HepG2 (cell line): Measurements from ENCODE around the gene ADSL. TPM values are rescaled to one million over a fixed set of nuclear protein-coding genes. Genes with fewer than 3 reads are reported as not detected.
A peak's percentile ranks its signal among the peaks of the same experiment; 100 is the strongest.

Source experiments
- ATAC-seq: fragments of 200-7000 bp; cut with Tn5 transposase; 3 replicates; pipeline ENCODE4 v1.9.1; 2020; ENCODE audit warnings: mild to moderate bottlenecking, moderate library complexity
- BruUV-seq: library from RNA; stranded (reverse); fragments of 400-500 nt; replicated peaks from 2 replicates; lab custom pipeline; 2021; lab: Mats Ljungman, UMichigan
- CTCF ChIA-PET: fragments of 300-600 bp; formaldehyde crosslinking; extraction: SDS; loops from one replicate; lab custom pipeline; 2021; ENCODE audit warnings: low total read pairs, inconsistent platforms, low intra/inter-chr PET ratio; lab: Yijun Ruan, JAX
- POLR2A ChIA-PET: fragments of 350-600 bp; sonication (Branson Sonifier 250); formaldehyde crosslinking; loops from one replicate; lab custom pipeline; 2020; ENCODE audit warnings: antibody characterized with exemption, inconsistent platforms; lab: Yijun Ruan, JAX
- DNase-seq: peaks from one replicate; pipeline ENCODE4 v3.0.0-alpha.2; 2015; ENCODE audit warnings: low spot score
- FAIRE-seq: peaks from 3 replicates; lab custom pipeline; 2011; peaks lifted over from hg19 to GRCh38; lab: Jason Lieb, UNC
- H2AFZ ChIP-seq: one replicate; pipeline ENCODE4 v1.6.1; 2011; ENCODE audit warnings: low read length, inconsistent platforms
- H3K27ac ChIP-seq: fragments of 300-600 bp; 3 replicates; pipeline ENCODE4 v1.8.0; 2011; ENCODE audit warnings: mixed run types, mild to moderate bottlenecking, mixed read lengths, low read length, inconsistent platforms; ENCODE audit not compliant: insufficient read depth; ENCODE audit errors: extremely low read length
- H3K27me3 ChIP-seq, 2 experiments: fragments of 200-600 bp in 1 of 2; 2 replicates in 1 of 2; 3 replicates in 1 of 2; pipeline versions ENCODE4 v1.6.0 to v1.8.0; 2011; ENCODE audit warnings: low read length in 2 of 2, mild to moderate bottlenecking in 2 of 2, moderate library complexity in 2 of 2, inconsistent platforms in 1 of 2; ENCODE audit not compliant: insufficient read depth in 2 of 2, control insufficient read depth in 1 of 2
- H3K36me3 ChIP-seq, 2 experiments: fragments of 200-600 bp in 1 of 2; replicated peaks in 1 of 2; 2 replicates in 1 of 2; 3 replicates in 1 of 2; pipeline versions ENCODE4 v1.5.1 to v1.8.0; 2011; ENCODE audit warnings: low read length in 2 of 2, inconsistent platforms in 1 of 2; ENCODE audit not compliant: insufficient read depth in 2 of 2, control insufficient read depth in 1 of 2
- H3K4me1 ChIP-seq: 2 replicates; pipeline ENCODE4 v1.5.1; 2012; ENCODE audit warnings: low read length, inconsistent platforms; ENCODE audit not compliant: insufficient read depth
- H3K4me2 ChIP-seq: 2 replicates; pipeline ENCODE4 v1.6.0; 2011; ENCODE audit warnings: low read depth, low read length, inconsistent platforms
- H3K4me3 ChIP-seq, 3 experiments: fragments of 200-600 bp in 1 of 3; sonication (generic), shearing (Covaris generic) in 1 of 3; replicated peaks in 1 of 3; 2 replicates each; pipeline ENCODE4 v1.5.1; 2011 to 2016; ENCODE audit warnings: low read length in 3 of 3, inconsistent platforms in 2 of 3, low read depth in 2 of 3, mild to moderate bottlenecking in 2 of 3, control low read depth in 1 of 3, mixed read lengths in 1 of 3; ENCODE audit not compliant: insufficient read depth in 1 of 3
- H3K79me2 ChIP-seq: one replicate; pipeline ENCODE4 v1.6.1; 2011; ENCODE audit warnings: low read length, inconsistent platforms; ENCODE audit not compliant: insufficient read depth
- H3K9ac ChIP-seq: 2 replicates; pipeline ENCODE4 v1.6.0; 2011; ENCODE audit warnings: mild to moderate bottlenecking, low read depth, low read length, inconsistent platforms; ENCODE audit not compliant: insufficient read depth
- H3K9me3 ChIP-seq: 2 replicates; pipeline ENCODE4 v1.5.1; 2012; ENCODE audit warnings: mild to moderate bottlenecking, low read length
- H4K20me1 ChIP-seq: 2 replicates; pipeline ENCODE4 v1.6.0; 2011; ENCODE audit warnings: inconsistent platforms, mild to moderate bottlenecking, low read length, moderate library complexity; ENCODE audit not compliant: insufficient read depth
- DR1 ChIP-seq: sonication (generic); formaldehyde crosslinking; IDR thresholded peaks from 2 replicates; pipeline ENCODE4 v1.8.0; 2021; ENCODE audit warnings: mild to moderate bottlenecking, missing genetic modification reagents, inconsistent platforms
- HMGA1 ChIP-seq: sonication (generic); formaldehyde crosslinking; conservative IDR thresholded peaks from 2 replicates; pipeline ENCODE4 v1.4.0; 2020; ENCODE audit warnings: missing genetic modification reagents
- NFYB ChIP-seq: sonication (generic); formaldehyde crosslinking; IDR thresholded peaks from 2 replicates; pipeline ENCODE4 v1.4.0; 2020; ENCODE audit warnings: missing genetic modification reagents
- PHF5A ChIP-seq: IDR thresholded peaks from one replicate; pipeline ENCODE4 v1.6.1; 2018; ENCODE audit warnings: low read depth, missing genetic modification reagents; ENCODE audit not compliant: unreplicated experiment
- RFX3 ChIP-seq: IDR thresholded peaks from 2 replicates; pipeline ENCODE4 v1.6.1; 2016; ENCODE audit warnings: missing biosample characterization, missing genetic modification reagents
- SALL2 ChIP-seq: sonication (generic); formaldehyde crosslinking; IDR thresholded peaks from 2 replicates; pipeline ENCODE4 v1.8.1; 2023; ENCODE audit warnings: mild to moderate bottlenecking, missing genetic modification reagents, inconsistent platforms
- ZNF770 ChIP-seq: sonication (generic); formaldehyde crosslinking; IDR thresholded peaks from 2 replicates; pipeline ENCODE4 v1.5.0; 2020; ENCODE audit warnings: mild to moderate bottlenecking, missing genetic modification reagents
- ZNF839 ChIP-seq: sonication (generic); formaldehyde crosslinking; IDR thresholded peaks from 2 replicates; pipeline ENCODE4 v1.4.0; 2020; ENCODE audit warnings: missing genetic modification reagents, mild to moderate bottlenecking, borderline replicate concordance
- WGBS: methylation state at CpG from one replicate; pipeline ENCODE4 v1.1.6; 2017; ENCODE audit warnings: low lambda C conversion rate; 5-methylcytosine and 5-hydroxymethylcytosine counted together
- in situ Hi-C: cut with HindIII; loops from 2 replicates; pipeline ENCODE4 v1.10.0; 2017; ENCODE audit warnings: low pct_unique_long_range_greater_than_20kb; ENCODE audit not compliant: extremely low pct_ligation_motif_present
- intact Hi-C: fragments of 100-400 bp; cut with micrococcal nuclease; formaldehyde crosslinking; loops from one replicate; pipeline ENCODE4 v1.10.0; 2022; ENCODE audit not compliant: unreplicated experiment
- polyA plus RNA-seq, 8 experiments: library from polyadenylated mRNA; depleted of rRNA in 3 of 8; stranded (reverse) in 7 of 8; unstranded in 1 of 8; fragments of >200 nt; fragmentation: Illumina TruSeq in 4 of 8; extraction: Trizol in 4 of 8; gene quantifications; 2 replicates each; pipeline versions ENCODE4 v1.2.1 to v1.2.3, GENCODE V29; 2011 to 2016; ENCODE audit warnings: low read depth in 4 of 8, missing spikeins in 1 of 8, mixed read lengths in 1 of 8; ENCODE audit not compliant: insufficient read depth in 1 of 8
- total RNA-seq, 5 experiments: library from RNA; depleted of rRNA; stranded (reverse); fragments of >200 nt; fragmentation: Illumina TruSeq; extraction: Trizol; gene quantifications; 2 replicates each; pipeline ENCODE4 v1.2.3, GENCODE V29; 2016; ENCODE audit warnings: low read depth in 1 of 5

Gene ADSL
- total and polyA plus RNA-seq, 2 of the 13 experiments (the other 11 are each of a cell fraction or from before 2014, with no cell fraction given) = 123 to 174 TPM

- in situ Hi-C loops (no loop called here), intact Hi-C loops (no loop called here)
- Histone ChIP-seq H3K4me1 (no peaks in the 10 kb centered on the region), H3K4me3 (no peak overlapping the region), H3K27me3 (no peaks in the 10 kb centered on the region), H3K27ac (no peak overlapping the region), H3K79me2 (no peaks in the 10 kb centered on the region), H3K9me3 (no peaks in the 10 kb centered on the region), H3K9ac (no peak overlapping the region), H3K4me2 (no peak overlapping the region), H3K36me3 (peaks cover 13 to 39% of the 10 kb centered on the region in 2 experiments), H4K20me1 (no peaks in the 10 kb centered on the region), H2AFZ (no peak overlapping the region)
- 87% methylated on average over 3 of the region's 11 CpGs for WGBS
- TF ChIP-seq HMGA1 (CRISPR knock-in tag) (no peak), SALL2 (no peak), DR1 (CRISPR knock-in tag) (no peak), NFYB (CRISPR knock-in tag) (no peak), RFX3 (CRISPR knock-in tag) (no peak), PHF5A (CRISPR knock-in tag) (no peak), ZNF839 (CRISPR knock-in tag) (no peak), ZNF770 (CRISPR knock-in tag) (no peak)
- CTCF ChIA-PET = no interaction called here
- no peak for DNase-seq
- no peak for ATAC-seq
- BruUV-seq = no TSS peak
- peak; percentile 37 for FAIRE-seq
- POLR2A ChIA-PET = no interaction called here
Measured at GRCh38 chr22:40300884-40301672, 45.2 kb upstream of the ADSL start.
